H9 (cell line): Measurements from ENCODE around the gene MICALL1. TPM values are rescaled to one million over a fixed set of nuclear protein-coding genes. Genes with fewer than 3 reads are reported as not detected.

ENCODE experiments used
- DNase-seq: peaks from one replicate; pipeline ENCODE4 v3.0.0-alpha.2; 2017
- H2AFZ ChIP-seq: one replicate; pipeline ENCODE4 v1.6.1; 2013; ENCODE audit warnings: mild to moderate bottlenecking, low read length, control low read depth, moderate library complexity
- H2AK5ac ChIP-seq: 2 replicates; pipeline ENCODE4 v1.6.1; 2013; ENCODE audit warnings: low read length, control low read depth, mixed read lengths; ENCODE audit not compliant: insufficient read length
- H2BK120ac ChIP-seq: one replicate; pipeline ENCODE4 v1.6.1; 2013; ENCODE audit warnings: low read depth, mild to moderate bottlenecking, low read length, control low read depth, inconsistent platforms; ENCODE audit not compliant: poor library complexity, severe bottlenecking
- H2BK12ac ChIP-seq: 2 replicates; pipeline ENCODE4 v1.6.1; 2013; ENCODE audit warnings: low read length, control low read depth, mixed read lengths, low read depth; ENCODE audit not compliant: insufficient read length
- H2BK15ac ChIP-seq: 2 replicates; pipeline ENCODE4 v1.6.1; 2013; ENCODE audit warnings: low read depth, low read length, control low read depth
- H2BK20ac ChIP-seq: one replicate; pipeline ENCODE4 v1.6.1; 2013; ENCODE audit warnings: low read depth, mild to moderate bottlenecking, low read length, control low read depth, inconsistent platforms; ENCODE audit not compliant: poor library complexity, severe bottlenecking
- H2BK5ac ChIP-seq: 2 replicates; pipeline ENCODE4 v1.6.1; 2013; ENCODE audit warnings: low read length, control low read depth, mixed read lengths; ENCODE audit not compliant: insufficient read length
- H3K14ac ChIP-seq: 2 replicates; pipeline ENCODE4 v1.6.1; 2013; ENCODE audit warnings: low read length, control low read depth; ENCODE audit not compliant: insufficient read depth
- H3K18ac ChIP-seq: 2 replicates; pipeline ENCODE4 v1.6.1; 2013; ENCODE audit warnings: low read depth, mild to moderate bottlenecking, mixed read lengths, low read length, control low read depth; ENCODE audit not compliant: insufficient read length
- H3K23ac ChIP-seq: 2 replicates; pipeline ENCODE4 v1.6.1; 2013; ENCODE audit warnings: low read length, control low read depth, mixed read lengths, low read depth; ENCODE audit not compliant: insufficient read length
- H3K23me2 ChIP-seq: 2 replicates; pipeline ENCODE4 v1.6.1; 2013; ENCODE audit warnings: low read depth, mild to moderate bottlenecking, mixed read lengths, low read length, control low read depth; ENCODE audit not compliant: insufficient read length, poor library complexity, severe bottlenecking
- H3K27ac ChIP-seq: 2 replicates; pipeline ENCODE4 v1.5.1; 2013; ENCODE audit warnings: low read length, control low read depth, mixed read lengths, low read depth; ENCODE audit not compliant: insufficient read length
- H3K27me3 ChIP-seq: 2 replicates; pipeline ENCODE4 v1.6.1; 2013; ENCODE audit warnings: low read length, control low read depth, inconsistent platforms; ENCODE audit not compliant: insufficient read depth
- H3K4ac ChIP-seq: 2 replicates; pipeline ENCODE4 v1.6.1; 2013; ENCODE audit warnings: low read depth, mild to moderate bottlenecking, control low read depth, inconsistent platforms, low read length, moderate library complexity
- H3K4me1 ChIP-seq: 2 replicates; pipeline ENCODE4 v1.6.1; 2013; ENCODE audit warnings: low read length, control low read depth, inconsistent platforms; ENCODE audit not compliant: insufficient read depth
- H3K4me2 ChIP-seq: 2 replicates; pipeline ENCODE4 v1.6.1; 2013; ENCODE audit warnings: low read length, control low read depth, mixed read lengths; ENCODE audit not compliant: insufficient read length, insufficient read depth
- H3K56ac ChIP-seq: 2 replicates; pipeline ENCODE4 v1.6.1; 2013; ENCODE audit warnings: low read depth, mild to moderate bottlenecking, mixed read lengths, low read length, control low read depth; ENCODE audit not compliant: insufficient read length
- H3K79me1 ChIP-seq: 2 replicates; pipeline ENCODE4 v1.6.1; 2013; ENCODE audit warnings: low read depth, mild to moderate bottlenecking, moderate library complexity, low read length, control low read depth, inconsistent platforms; ENCODE audit not compliant: insufficient read depth, poor library complexity, severe bottlenecking
- H3K79me2 ChIP-seq: 2 replicates; pipeline ENCODE4 v1.6.1; 2013; ENCODE audit warnings: low read length, control low read depth, inconsistent platforms; ENCODE audit not compliant: insufficient read depth
- H3K9ac ChIP-seq: 2 replicates; pipeline ENCODE4 v1.6.1; 2013; ENCODE audit warnings: low read length, control low read depth, mixed read lengths; ENCODE audit not compliant: insufficient read length; ENCODE audit errors: extremely low read depth
- H3K9me3 ChIP-seq: one replicate; pipeline ENCODE4 v1.6.1; 2013; ENCODE audit warnings: low read depth, low read length, inconsistent platforms; ENCODE audit not compliant: control insufficient read depth
- H3T11ph ChIP-seq: one replicate; pipeline ENCODE4 v1.6.1; 2013; ENCODE audit warnings: mild to moderate bottlenecking, low read length, control low read depth, inconsistent platforms
- H4K20me1 ChIP-seq: one replicate; pipeline ENCODE4 v1.6.1; 2013; ENCODE audit not compliant: control insufficient read depth, insufficient read length, insufficient read depth
- H4K5ac ChIP-seq: 2 replicates; pipeline ENCODE4 v1.6.1; 2013; ENCODE audit warnings: low read depth, mild to moderate bottlenecking, mixed read lengths, low read length, control low read depth; ENCODE audit not compliant: insufficient read length
- H4K8ac ChIP-seq: replicated peaks from 2 replicates; pipeline ENCODE4 v1.6.1; 2013; ENCODE audit warnings: low read length, control low read depth, mixed read lengths, low read depth; ENCODE audit not compliant: insufficient read length
- H4K91ac ChIP-seq: 2 replicates; pipeline ENCODE4 v1.6.1; 2013; ENCODE audit warnings: low read depth, mild to moderate bottlenecking, moderate library complexity, mixed read lengths, low read length, control low read depth; ENCODE audit not compliant: insufficient read length
- H3K27ac Mint-ChIP-seq, 3 experiments: 2 replicates in 2 of 3; 3 replicates in 1 of 3; pipeline ENCODE4 v1.8.0; 2020 to 2021; ENCODE audit warnings: mixed read lengths in 3 of 3, mild to moderate bottlenecking in 1 of 3, moderate library complexity in 1 of 3
- H3K27me3 Mint-ChIP-seq: 2 replicates; pipeline ENCODE4 v1.8.0; 2021; ENCODE audit warnings: low read depth, mild to moderate bottlenecking, moderate library complexity, mixed read lengths
- H3K36me3 Mint-ChIP-seq, 3 experiments: 2 replicates in 2 of 3; 3 replicates in 1 of 3; pipeline ENCODE4 v1.8.0; 2020 to 2021; ENCODE audit warnings: low read depth in 3 of 3, mixed read lengths in 3 of 3; ENCODE audit not compliant: insufficient read depth in 1 of 3
- H3K4me1 Mint-ChIP-seq, 2 experiments: 2 replicates each; pipeline ENCODE4 v1.8.0; 2020; ENCODE audit warnings: mixed read lengths in 2 of 2
- H3K4me3 Mint-ChIP-seq, 2 experiments: 2 replicates in 1 of 2; 3 replicates in 1 of 2; pipeline ENCODE4 v1.8.0; 2020 to 2021; ENCODE audit warnings: mild to moderate bottlenecking in 2 of 2, mixed read lengths in 2 of 2, moderate library complexity in 1 of 2
- H3K9me3 Mint-ChIP-seq, 2 experiments: 2 replicates in 1 of 2; 3 replicates in 1 of 2; pipeline ENCODE4 v1.8.0; 2020; ENCODE audit warnings: mild to moderate bottlenecking in 2 of 2, mixed read lengths in 2 of 2, moderate library complexity in 1 of 2
- CTCF ChIP-seq: fragments of 200-600 bp; sonication (generic); conservative IDR thresholded peaks from 3 replicates; pipeline ENCODE4 v1.8.0; 2021; ENCODE audit warnings: antibody characterized with exemption, mild to moderate bottlenecking
- WGBS: extraction: QIAGEN DNeasy Blood & Tissue Kit; methylation state at CpG from one replicate; pipeline ENCODE4 v1.1.7; 2013; ENCODE audit warnings: missing lambda C conversion rate, low lambda C conversion rate, mixed read lengths; ENCODE audit not compliant: insufficient read length; ENCODE audit errors: extremely low coverage; 5-methylcytosine and 5-hydroxymethylcytosine counted together
- total RNA-seq: library from RNA; stranded (reverse); gene quantifications from 2 replicates; pipeline ENCODE4 v1.2.1, GENCODE V29; 2021

MICALL1 gene
- total RNA-seq, 1 experiment from 2014 or later = 33.3 TPM

GRCh38 chr22:37930952-37931440 lies 24.9 kb downstream of the MICALL1 start:
- peaks cover 0 to 56% (median 21%) of the 10 kb centered on the region in 3 experiments; a peak in 6 of 7 replicates for H3K36me3 Mint-ChIP-seq
- Histone ChIP-seq H3K9ac (no peak overlapping the region), H4K5ac (no peak overlapping the region), H3K23me2 (no peaks in the 10 kb centered on the region), H3K18ac (no peak overlapping the region), H2BK5ac (no peak overlapping the region), H2BK12ac (no peak overlapping the region), H3K4me1 (no peaks in the 10 kb centered on the region), H4K91ac (no peak overlapping the region), H3K27me3 (no peaks in the 10 kb centered on the region), H3T11ph (no peak overlapping the region), H3K27ac (no peak overlapping the region), H2AK5ac (no peak overlapping the region), H2AFZ (no peak overlapping the region), H2BK20ac (no peak overlapping the region), H3K14ac (no peak overlapping the region), H2BK120ac (no peak overlapping the region), H3K9me3 (no peaks in the 10 kb centered on the region), H3K56ac (no peak overlapping the region), H2BK15ac (no peak overlapping the region; the same call in 1 of the 2 replicates), H3K79me1 (no peaks in the 10 kb centered on the region), H3K23ac (no peak overlapping the region), H3K79me2 (no peaks in the 10 kb centered on the region), H4K20me1 (no peaks in the 10 kb centered on the region), H4K8ac (no peak overlapping the region), H3K4me2 (no peak overlapping the region), H3K4ac (no peak overlapping the region)
- no peak overlapping the region for H3K4me3 Mint-ChIP-seq
- peaks cover 8 to 9% of the 10 kb centered on the region in 2 experiments for H3K4me1 Mint-ChIP-seq
- no peaks in the 10 kb centered on the region for H3K27me3 Mint-ChIP-seq
- DNase-seq = no peak
- no CpG with 5 or more reads among the region's 2 CpGs for whole genome bisulfite sequencing
- TF ChIP-seq CTCF = no peak
- no peak overlapping the region for H3K27ac Mint-ChIP-seq
- no peaks in the 10 kb centered on the region for H3K9me3 Mint-ChIP-seq
